ENCODE results near the gene C11orf54. TPM values are rescaled to one million over a fixed set of nuclear protein-coding genes. Genes with fewer than 3 reads are reported as not detected.

Gene C11orf54
- total and polyA plus RNA-seq, 12 donors: 15.2 to 68.2 (median 33.7) TPM

DNA sequence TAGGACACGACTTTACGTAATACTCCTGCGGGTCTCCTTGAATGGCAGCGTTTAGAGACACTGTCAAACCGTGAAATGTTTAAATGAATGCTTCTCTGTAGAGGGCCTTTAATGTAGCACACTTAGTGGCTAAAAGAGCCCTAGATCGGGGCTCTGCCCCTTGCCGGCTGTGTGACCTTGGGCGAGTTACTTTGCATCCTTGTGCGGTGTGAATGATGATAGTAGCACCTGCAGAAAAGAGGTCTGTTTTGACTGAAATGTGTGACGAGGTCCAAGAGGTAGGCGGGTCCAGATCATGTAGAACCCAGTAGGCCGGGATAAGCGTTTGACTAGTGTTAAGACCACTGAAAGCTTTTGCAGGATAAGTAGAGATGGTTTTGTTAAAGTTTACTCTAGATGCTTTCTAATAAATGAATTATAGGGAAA lies 43.5 kb downstream of the C11orf54 start:
- no peak for DNase-seq
- Histone ChIP-seq H3K27me3 (no peaks in the 10 kb centered on the region), H3K4me3 (peak overlapping the region; percentile 83 to 91 (median 86)), H3K36me3 (replicated peaks in 1 of 2) (peaks cover 0 to 16% of the 10 kb centered on the region in 2 donors), H3K9me3 (replicated peaks in 1 of 3) (no peaks in the 10 kb centered on the region), H3K4me1 (replicated peaks in 1 of 2) (peaks cover 20 to 35% of the 10 kb centered on the region in 2 donors), H3K27ac (peak overlapping the region; percentile 89 to 98 (median 94))
- intact Hi-C loops (cut with DNase I): loop anchor here in 1 of 2 donors (5.0 kb wide), 1 partner anchor 43 kb away; the partner anchor contains the start of genes C11orf54 and TAF1D
- no peak for TF ChIP-seq POLR2A (IDR thresholded peaks at IDR 0.05)
- no peak for TF ChIP-seq CTCF (IDR thresholded peaks at IDR 0.05)
- WGBS, 4 donors: 0 to 1% (median 0%) methylated on average over 9 to 13 of the region's 13 CpGs

DNA sequence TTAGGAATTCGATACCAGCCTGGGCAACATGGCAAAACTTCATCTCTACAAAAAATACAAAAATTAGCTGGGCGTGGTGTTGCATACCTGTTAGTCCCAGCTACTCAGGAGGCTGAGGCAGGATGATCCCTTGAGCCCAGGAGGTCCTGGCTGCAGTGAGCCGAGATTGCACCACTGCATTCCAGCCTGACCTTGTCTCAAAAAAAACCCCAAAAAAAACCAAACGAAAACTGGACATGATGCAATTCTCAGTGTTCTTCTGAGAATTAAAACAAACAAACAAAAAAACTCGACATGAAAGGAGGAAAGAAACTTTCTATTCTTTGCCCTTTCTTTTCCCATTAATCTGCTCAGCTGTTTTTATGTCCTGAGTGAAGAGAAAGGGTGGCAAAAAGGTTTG lies 50.0 kb downstream of the C11orf54 start:
- intact Hi-C loops (cut with DNase I): loop anchor here in 1 of 2 donors (5.0 kb wide), 1 partner anchor 34 kb away; no protein-coding TSS in a partner anchor
- Histone ChIP-seq H3K9me3 (replicated peaks in 1 of 3) (no peaks in the 10 kb centered on the region), H3K4me1 (replicated peaks in 1 of 2) (peaks cover 9 to 14% of the 10 kb centered on the region in 2 donors), H3K4me3 (no peak overlapping the region), H3K27me3 (no peaks in the 10 kb centered on the region), H3K27ac (no peak overlapping the region), H3K36me3 (replicated peaks in 1 of 2) (peaks cover 0 to 82% of the 10 kb centered on the region in 2 donors)
- TF ChIP-seq POLR2A (IDR thresholded peaks at IDR 0.05) (no peak), CTCF (IDR thresholded peaks at IDR 0.05) (no peak)
- WGBS, 4 donors: 55 to 73% (median 60%) methylated on average over 5 of the region's 5 CpGs
- peak in 3 of 7 donors; percentile 20 to 33 (median 22) for DNase-seq

GRCh38 chr11:93796441-93797231 lies 55.2 kb downstream of the C11orf54 start:
- Histone ChIP-seq H3K36me3 (replicated peaks in 1 of 2) (peaks cover 0 to 84% of the 10 kb centered on the region in 2 donors), H3K9me3 (replicated peaks in 1 of 3) (no peaks in the 10 kb centered on the region), H3K27ac (no peak overlapping the region), H3K4me3 (no peak overlapping the region), H3K27me3 (no peaks in the 10 kb centered on the region), H3K4me1 (replicated peaks in 1 of 2) (peaks cover 0 to 10% of the 10 kb centered on the region in 2 donors)
- whole genome bisulfite sequencing, 4 donors: 85 to 97% (median 95%) methylated on average over 6 of the region's 6 CpGs
- intact Hi-C loops (cut with DNase I): no loop called here
- DNase-seq: no peak
- TF ChIP-seq POLR2A (IDR thresholded peaks at IDR 0.05) (no peak), CTCF (IDR thresholded peaks at IDR 0.05) (no peak)

GRCh38 chr11:93801366-93801765 lies 59.9 kb downstream of the C11orf54 start:
- no peak overlapping the region for H3K27ac ChIP-seq
- H3K9me3 ChIP-seq (replicated peaks in 1 of 3): no peaks in the 10 kb centered on the region
- H3K27me3 ChIP-seq: no peaks in the 10 kb centered on the region
- no peak overlapping the region for H3K4me3 ChIP-seq
- H3K36me3 ChIP-seq (replicated peaks in 1 of 2): peaks cover 0 to 61% of the 10 kb centered on the region in 2 donors
- 21 to 32% (median 24%) methylated on average over 2 of the region's 2 CpGs for WGBS, 4 donors
- TF ChIP-seq CTCF (IDR thresholded peaks at IDR 0.05): no peak
- TF ChIP-seq POLR2A (IDR thresholded peaks at IDR 0.05): no peak
- intact Hi-C loops (cut with DNase I): loop anchor here in 1 of 2 donors (10.0 kb wide), 1 partner anchor 117 kb away; no protein-coding TSS in a partner anchor
- peaks cover 0 to 10% of the 10 kb centered on the region in 2 donors for H3K4me1 ChIP-seq (replicated peaks in 1 of 2)
- no peak for DNase-seq

All from adrenal gland (tissue), 12 donors.